K562 (cell line): ENCODE measurements around the gene KXD1. TPM values are rescaled to one million over a fixed set of nuclear protein-coding genes. Genes with fewer than 3 reads are reported as not detected.

Experiments used
- ADNP ChIP-seq: fragments of 200-800 bp; sonication (Bioruptor generic); IDR thresholded peaks from 2 replicates; pipeline ENCODE4 v1.6.1; 2016; ENCODE audit warnings: missing genetic modification characterization, missing compliant biosample characterization
- BCOR ChIP-seq: fragments of 450-650 bp; IDR thresholded peaks from 2 replicates; pipeline ENCODE4 v1.6.1; 2016
- CBFA2T2 ChIP-seq: fragments of 450-650 bp; conservative IDR thresholded peaks from 2 replicates; pipeline ENCODE4 v1.6.1; 2017; ENCODE audit warnings: mild to moderate bottlenecking
- DMBX1 ChIP-seq: fragments of 250-450 bp; sonication (Bioruptor Pico); IDR thresholded peaks from 2 replicates; pipeline ENCODE4 v1.8.0; 2022; ENCODE audit warnings: inconsistent platforms, mild to moderate bottlenecking, moderate library complexity, borderline replicate concordance
- ESRRA ChIP-seq: fragments of 450-650 bp; IDR thresholded peaks from 2 replicates; pipeline ENCODE4 v1.6.1; 2014; ENCODE audit warnings: low read depth, mild to moderate bottlenecking, moderate library complexity, borderline replicate concordance
- FOXJ3 ChIP-seq: sonication (generic); formaldehyde crosslinking; IDR thresholded peaks from 2 replicates; pipeline ENCODE4 v1.4.0; 2020; ENCODE audit warnings: mild to moderate bottlenecking, missing genetic modification reagents
- HCFC1 ChIP-seq: IDR thresholded peaks from 2 replicates; pipeline ENCODE4 v1.6.1; 2012; ENCODE audit warnings: low read depth, low read length, improper control_type of control experiment
- KDM1A ChIP-seq, 2 experiments: fragments of 450-650 bp; IDR thresholded peaks; 2 replicates each; pipeline ENCODE4 v1.6.1; 2016; ENCODE audit warnings: mild to moderate bottlenecking in 2 of 2
- MYNN ChIP-seq, 2 experiments: sonication (generic); formaldehyde crosslinking in 1 of 2; IDR thresholded peaks; 2 replicates each; pipeline versions ENCODE4 v1.5.0 to v1.6.1; 2016 to 2020; ENCODE audit warnings: antibody characterized with exemption in 1 of 2, missing genetic modification reagents in 1 of 2
- NFIC ChIP-seq: fragments of 450-650 bp; IDR thresholded peaks from 2 replicates; pipeline ENCODE4 v1.6.1; 2017; ENCODE audit warnings: mild to moderate bottlenecking, inconsistent platforms
- RBM25 ChIP-seq: fragments of 200-400 bp; formaldehyde crosslinking; IDR thresholded peaks from 2 replicates; pipeline ENCODE4 v1.6.1; 2018; ENCODE audit warnings: low read length, low read depth, moderate library complexity; ENCODE audit not compliant: severe bottlenecking
- SMAD2 ChIP-seq: fragments of 150-350 bp; IDR thresholded peaks from 2 replicates; pipeline ENCODE4 v1.6.1; 2014; ENCODE audit warnings: low read depth, mild to moderate bottlenecking, low read length
- TRIM25 ChIP-seq: fragments of 450-650 bp; IDR thresholded peaks from 2 replicates; pipeline ENCODE4 v1.7.0; 2016; ENCODE audit warnings: borderline replicate concordance
- ZNF592 ChIP-seq: fragments of 450-650 bp; IDR thresholded peaks from 2 replicates; pipeline ENCODE4 v1.6.1; 2017; ENCODE audit warnings: antibody characterized with exemption, mild to moderate bottlenecking
- polyA plus RNA-seq, 8 experiments: library from polyadenylated mRNA; depleted of rRNA in 4 of 8; stranded (reverse) in 5 of 8; unstranded in 3 of 8; fragments of >200 nt; fragmentation: Nextera tagmentation in 2 of 8; fragmentation: Illumina TruSeq in 1 of 8; extraction: Ambion mirVana in 2 of 8; extraction: Trizol in 1 of 8; gene quantifications; 2 replicates each; pipeline versions ENCODE4 v1.2.1 to v1.2.3, GENCODE V29; 2011 to 2014; ENCODE audit warnings: inconsistent platforms in 1 of 8, missing spikeins in 1 of 8
- total RNA-seq, 7 experiments: library from RNA; depleted of rRNA in 6 of 7; stranded (reverse); fragments of >200 nt in 6 of 7; fragmentation: Illumina TruSeq in 2 of 7; extraction: Trizol in 2 of 7; gene quantifications; 2 replicates each; pipeline versions ENCODE4 v1.2.1 to v1.2.3, GENCODE V29; 2011 to 2021; ENCODE audit warnings: low replicate concordance in 1 of 7

KXD1 gene
- total and polyA plus RNA-seq, 9 of the 15 experiments (the other 6 are each of a cell fraction or from before 2014, with no cell fraction given): 21.9 to 210 (median 118) TPM

GRCh38 chr19:18541992-18542940 lies 15.4 kb upstream of the KXD1 start (continued):
- TF ChIP-seq TRIM25 (peak; percentile 43; the same call in 1 of the 2 replicates), SMAD2 (no peak), DMBX1 (CRISPR knock-in tag) (peak; percentile 37; the same call in 1 of the 2 replicates), ZNF592 (peak; percentile 45; the same call in 1 of the 2 replicates), RBM25 (peak; percentile 50), CBFA2T2 (no peak), BCOR (peak; percentile 58), KDM1A (IDR thresholded peaks at IDR 0.05) (peak in 1 of 2 experiments; percentile 61; a peak in 2 of 4 replicates), HCFC1 (no peak), ESRRA (peak; percentile 44), MYNN (IDR thresholded peaks at IDR 0.05) (no peak), MYNN (CRISPR knock-in tag; IDR thresholded peaks at IDR 0.05) (no peak), NFIC (no peak), ADNP (tag) (peak; percentile 38; the same call in 1 of the 2 replicates), FOXJ3 (CRISPR knock-in tag) (no peak)
